ENCODE results near the gene GINM1. TPM values are rescaled to one million over a fixed set of nuclear protein-coding genes. Genes with fewer than 3 reads are reported as not detected.

GINM1 gene
- total RNA-seq, 4 donors from 2014 or later, result 53.7 to 71.8 (median 57.0) TPM

GRCh38 chr6:149566410-149567193 lies 427 bp downstream of the GINM1 start:
- Histone ChIP-seq H3K36me3 (no peaks in the 10 kb centered on the region), H3K9me3 (no peaks in the 10 kb centered on the region), H3K27me3 (no peaks in the 10 kb centered on the region), H3K4me3 (peak overlapping the region; percentile 92 to 99 (median 96)), H3K4me1 (peaks cover 19 to 25% (median 20%) of the 10 kb centered on the region in 4 donors), H3K27ac (replicated peaks in 1 of 4) (peak overlapping the region; percentile 94 to 98 (median 97))
- no peak for DNase-seq (ENCODE audit: extremely low spot score)
- TF ChIP-seq EP300 (IDR thresholded peaks at IDR 0.05) (no peak), CTCF (IDR thresholded peaks at IDR 0.05) (no peak), POLR2A (IDR thresholded peaks at IDR 0.05; ENCODE audit: low read depth) (peak; percentile 38), POLR2AphosphoS5 (IDR thresholded peaks at IDR 0.05) (peak; percentile 19 to 73)
- intact Hi-C loops (cut with DNase I), result loop anchor here (10.0 kb wide), 1 partner anchor 158 kb away; no protein-coding TSS in a partner anchor
- 0% methylated on average over 8 of the region's 81 CpGs for WGBS

- WGBS, result 46% methylated on average over 12 of the region's 12 CpGs
- Histone ChIP-seq H3K9me3 (no peaks in the 10 kb centered on the region), H3K4me1 (peaks cover 19 to 25% (median 20%) of the 10 kb centered on the region in 4 donors), H3K27ac (replicated peaks in 1 of 4) (peak overlapping the region; percentile 94 to 98 (median 97)), H3K36me3 (no peaks in the 10 kb centered on the region), H3K4me3 (peak overlapping the region; percentile 92 to 99 (median 96)), H3K27me3 (no peaks in the 10 kb centered on the region)
- TF ChIP-seq POLR2AphosphoS5 (IDR thresholded peaks at IDR 0.05) (no peak), EP300 (IDR thresholded peaks at IDR 0.05) (no peak), CTCF (IDR thresholded peaks at IDR 0.05) (no peak), POLR2A (IDR thresholded peaks at IDR 0.05; ENCODE audit: low read depth) (no peak)
- no peak for DNase-seq (ENCODE audit: extremely low spot score)
- intact Hi-C loops (cut with DNase I), result loop anchor here (10.0 kb wide), 1 partner anchor 158 kb away; no protein-coding TSS in a partner anchor
These were observed 1.0 kb downstream of the GINM1 start for GRCh38 chr6:149567194-149567586.

GRCh38 chr6:149567945-149568585 lies 1.9 kb downstream of the GINM1 start:
- no peak for TF ChIP-seq POLR2AphosphoS5 (IDR thresholded peaks at IDR 0.05)
- Histone ChIP-seq H3K4me1 (peaks cover 19 to 25% (median 20%) of the 10 kb centered on the region in 4 donors), H3K36me3 (peaks cover 0 to 7% (median 5%) of the 10 kb centered on the region in 4 donors), H3K27me3 (no peaks in the 10 kb centered on the region), H3K4me3 (no peak overlapping the region), H3K27ac (replicated peaks in 1 of 4) (no peak overlapping the region), H3K9me3 (no peaks in the 10 kb centered on the region)
- intact Hi-C loops (cut with DNase I), result loop anchor here (10.0 kb wide), 1 partner anchor 157 kb away; no protein-coding TSS in a partner anchor
- no peak for DNase-seq (ENCODE audit: extremely low spot score)
- WGBS, result 80% methylated on average over 7 of the region's 7 CpGs

DNA sequence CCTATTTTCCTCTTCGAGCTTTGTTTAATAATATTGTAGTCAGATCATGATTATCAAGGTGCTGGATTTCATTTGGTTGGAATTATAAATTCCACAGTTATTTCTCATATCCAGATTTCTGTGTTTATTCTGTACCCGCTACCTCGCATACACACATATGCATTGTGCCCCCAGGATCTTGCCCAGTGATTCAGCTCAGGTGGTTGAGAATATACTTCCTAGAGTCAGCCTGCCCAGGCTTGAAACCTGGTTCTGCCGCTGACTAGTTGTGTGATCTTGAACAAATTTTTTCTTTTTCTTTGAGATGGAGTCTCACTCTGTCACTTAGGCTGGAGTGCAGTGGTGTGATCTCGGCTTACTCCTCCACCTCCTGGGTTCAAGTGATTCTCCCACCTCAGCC lies 14.7 kb downstream of the GINM1 start:
- 94% methylated on average over 5 of the region's 5 CpGs for WGBS
- intact Hi-C loops (cut with DNase I), result no loop called here
- no peaks in the 10 kb centered on the region for H3K9me3 ChIP-seq

More for the DNA sequence above, 14.7 kb downstream of the GINM1 start:
- no peak overlapping the region for H3K27ac ChIP-seq (replicated peaks in 1 of 4)
- DNase-seq (ENCODE audit: extremely low spot score), result no peak
- no peaks in the 10 kb centered on the region for H3K27me3 ChIP-seq
- no peaks in the 10 kb centered on the region for H3K4me1 ChIP-seq
- H3K4me3 ChIP-seq, result no peak overlapping the region
- TF ChIP-seq CTCF (IDR thresholded peaks at IDR 0.05) (no peak), EP300 (IDR thresholded peaks at IDR 0.05) (no peak), POLR2A (IDR thresholded peaks at IDR 0.05; ENCODE audit: low read depth) (no peak), POLR2AphosphoS5 (IDR thresholded peaks at IDR 0.05) (no peak)
- H3K36me3 ChIP-seq, result peaks cover 18 to 83% (median 59%) of the 10 kb centered on the region in 4 donors
